Neural cell (in vitro differentiated cells): ENCODE measurements around the gene SHC2.

Source experiments
- CTCF ChIP-seq: fragments of 450-650 bp; IDR thresholded peaks from 2 replicates; pipeline ENCODE4 v1.5.1; 2014; ENCODE audit warnings: antibody characterized with exemption, mild to moderate bottlenecking, moderate library complexity; ENCODE audit not compliant: poor library complexity, severe bottlenecking
- EP300 ChIP-seq: fragments of 450-650 bp; conservative IDR thresholded peaks from 2 replicates; pipeline ENCODE4 v1.6.1; 2014; ENCODE audit warnings: antibody characterized with exemption, mild to moderate bottlenecking, moderate library complexity; ENCODE audit not compliant: poor library complexity, severe bottlenecking
- EZH2 ChIP-seq: fragments of 200-600, 300-800 bp; shearing (Covaris generic), sonication (generic); IDR thresholded peaks from 2 replicates; pipeline ENCODE4 v1.6.1; 2014; ENCODE audit warnings: antibody characterized with exemption, low read length, borderline replicate concordance, mild to moderate bottlenecking; ENCODE audit not compliant: insufficient read depth, poor library complexity, severe bottlenecking
- RAD21 ChIP-seq: fragments of 450-650 bp; conservative IDR thresholded peaks from 2 replicates; pipeline ENCODE4 v1.6.1; 2014; ENCODE audit warnings: antibody characterized with exemption, mild to moderate bottlenecking, moderate library complexity
- REST ChIP-seq: IDR thresholded peaks from 2 replicates; pipeline ENCODE4 v1.6.1; 2012; ENCODE audit warnings: borderline replicate concordance
- TAF1 ChIP-seq: IDR thresholded peaks from 2 replicates; pipeline ENCODE4 v1.6.1; 2012; ENCODE audit warnings: low read depth

GRCh38 chr19:496986-497385 is 36.2 kb upstream of the SHC2 start:
- TF ChIP-seq CTCF (no peak), REST (no peak), RAD21 (no peak), TAF1 (no peak), EZH2 (no peak), EP300 (no peak)
